Measurements from ENCODE around the gene REC114. TPM values are rescaled to one million over a fixed set of nuclear protein-coding genes. Genes with fewer than 3 reads are reported as not detected.

REC114 gene
- polyA plus RNA-seq, 1 donor (not counting 4 experiments of a cell fraction or from before 2014, with no cell fraction given), result not detected

GRCh38 chr15:73504885-73505284 is 61.9 kb downstream of the REC114 start:
- Histone ChIP-seq H3K4me1 (ENCODE audit: control insufficient read depth, extremely low read depth, insufficient read depth, low read length) (no peaks in the 10 kb centered on the region), H3K9me1 (ENCODE audit: control insufficient read depth, extremely low read depth, insufficient read depth, low read length) (no peaks in the 10 kb centered on the region), H3K27me3 (ENCODE audit: control insufficient read depth, extremely low read depth, insufficient read depth, low read length) (no peaks in the 10 kb centered on the region), H3K27ac (ENCODE audit: control insufficient read depth, insufficient read depth, low read length) (no peak overlapping the region), H2AFZ (ENCODE audit: control insufficient read depth, low read length) (no peak overlapping the region), H3K79me2 (ENCODE audit: control insufficient read depth, insufficient read depth, low read length) (no peaks in the 10 kb centered on the region), H3K9ac (ENCODE audit: control insufficient read depth, extremely low read depth, insufficient read depth, low read length) (no peak overlapping the region), H3K9me3 (ENCODE audit: control insufficient read depth, low read depth, low read length) (no peaks in the 10 kb centered on the region), H3K4me2 (ENCODE audit: control insufficient read depth, extremely low read depth, insufficient read depth, low read depth, low read length) (no peak overlapping the region), H3K4me3 (ENCODE audit: control insufficient read depth in 2 of 3, extremely low read depth in 1 of 3, insufficient read depth in 2 of 3, low read depth in 1 of 3, low read length in 3 of 3) (no peak overlapping the region), H4K20me1 (ENCODE audit: control insufficient read depth, extremely low read depth, insufficient read depth, low read length) (no peaks in the 10 kb centered on the region), H3K36me3 (ENCODE audit: control insufficient read depth in 2 of 2, extremely low read depth in 1 of 2, insufficient read depth in 2 of 2, low read length in 2 of 2) (no peaks in the 10 kb centered on the region)
- DNase-seq (ENCODE audit: low read depth, low spot score) (no peak), FAIRE-seq (no peak)
- dilution Hi-C loops (cut with MboI; ENCODE audit: extremely low pct_ligation_motif_present, low sequenced_read_pairs), result no loop called here
- TF ChIP-seq EZH2 (IDR thresholded peaks at IDR 0.05; ENCODE audit: low read length) (no peak), CTCF (optimal IDR thresholded peaks at IDR 0.05 in 1 of 3, IDR thresholded peaks at IDR 0.05 in 1 of 3, conservative IDR thresholded peaks at IDR 0.05 in 1 of 3; ENCODE audit: extremely low read depth in 1 of 3, insufficient read depth in 2 of 3, low read length in 3 of 3) (no peak)

- Histone ChIP-seq H3K9me1 (ENCODE audit: control insufficient read depth, extremely low read depth, insufficient read depth, low read length) (no peaks in the 10 kb centered on the region), H3K9ac (ENCODE audit: control insufficient read depth, extremely low read depth, insufficient read depth, low read length) (no peak overlapping the region), H3K27me3 (ENCODE audit: control insufficient read depth, extremely low read depth, insufficient read depth, low read length) (no peaks in the 10 kb centered on the region), H3K9me3 (ENCODE audit: control insufficient read depth, low read depth, low read length) (no peaks in the 10 kb centered on the region), H3K4me1 (ENCODE audit: control insufficient read depth, extremely low read depth, insufficient read depth, low read length) (no peaks in the 10 kb centered on the region), H3K79me2 (ENCODE audit: control insufficient read depth, insufficient read depth, low read length) (no peaks in the 10 kb centered on the region), H3K36me3 (ENCODE audit: control insufficient read depth in 2 of 2, extremely low read depth in 1 of 2, insufficient read depth in 2 of 2, low read length in 2 of 2) (no peaks in the 10 kb centered on the region), H3K4me3 (ENCODE audit: control insufficient read depth in 2 of 3, extremely low read depth in 1 of 3, insufficient read depth in 2 of 3, low read depth in 1 of 3, low read length in 3 of 3) (no peak overlapping the region), H2AFZ (ENCODE audit: control insufficient read depth, low read length) (no peak overlapping the region), H3K4me2 (ENCODE audit: control insufficient read depth, extremely low read depth, insufficient read depth, low read depth, low read length) (no peak overlapping the region), H4K20me1 (ENCODE audit: control insufficient read depth, extremely low read depth, insufficient read depth, low read length) (no peaks in the 10 kb centered on the region), H3K27ac (ENCODE audit: control insufficient read depth, insufficient read depth, low read length) (no peak overlapping the region)
- TF ChIP-seq CTCF (optimal IDR thresholded peaks at IDR 0.05 in 1 of 3, IDR thresholded peaks at IDR 0.05 in 1 of 3, conservative IDR thresholded peaks at IDR 0.05 in 1 of 3; ENCODE audit: extremely low read depth in 1 of 3, insufficient read depth in 2 of 3, low read length in 3 of 3), result no peak
- TF ChIP-seq EZH2 (IDR thresholded peaks at IDR 0.05; ENCODE audit: low read length), result no peak
- dilution Hi-C loops (cut with MboI; ENCODE audit: extremely low pct_ligation_motif_present, low sequenced_read_pairs), result no loop called here
- FAIRE-seq (no peak), DNase-seq (ENCODE audit: low read depth, low spot score) (no peak)
These were observed 72.6 kb downstream of the REC114 start for GRCh38 chr15:73515527-73515926.
